Hepatocyte (in vitro differentiated cells): ENCODE data around the gene THPO.

Source experiments
- CTCF ChIP-seq: fragments of 200-600 bp; sonication (generic); IDR thresholded peaks from 2 replicates; pipeline ENCODE4 v1.5.1; 2016; ENCODE audit warnings: antibody characterized with exemption, mild to moderate bottlenecking; ENCODE audit not compliant: poor library complexity
- EZH2 ChIP-seq: fragments of 200-600 bp; sonication (generic); IDR thresholded peaks from 2 replicates; pipeline ENCODE4 v1.6.1; 2016; ENCODE audit warnings: antibody characterized with exemption, mild to moderate bottlenecking, borderline replicate concordance
- EZH2phosphoT487 ChIP-seq: fragments of 200-600 bp; sonication (generic); IDR thresholded peaks from one replicate; pipeline ENCODE4 v1.6.1; 2018; ENCODE audit warnings: antibody characterized with exemption, mild to moderate bottlenecking, low read depth, moderate library complexity; ENCODE audit not compliant: unreplicated experiment, severe bottlenecking

GRCh38 chr3:184335661-184336546 is 42.1 kb downstream of the THPO start:
- TF ChIP-seq CTCF = no peak
- TF ChIP-seq EZH2 = no peak
- no peak for TF ChIP-seq EZH2phosphoT487
